ENCODE data around the gene THRSP.

The THRSP gene

GRCh38 chr11:78094250-78094649 is 30.6 kb downstream of the THRSP start:
- ChIA-PET POLR2A (no interaction called here), CTCF (interaction anchor here (0.6 kb wide), 1 partner anchor 97 kb away, joined by 3 read pairs; no protein-coding TSS in a partner anchor)
- DNase-seq (ENCODE audit: extremely low spot score) = no peak
- no peak for TF ChIP-seq ARNT (IDR thresholded peaks at IDR 0.05)
- no peak for TF ChIP-seq FOXK2 (IDR thresholded peaks at IDR 0.05)

DNA sequence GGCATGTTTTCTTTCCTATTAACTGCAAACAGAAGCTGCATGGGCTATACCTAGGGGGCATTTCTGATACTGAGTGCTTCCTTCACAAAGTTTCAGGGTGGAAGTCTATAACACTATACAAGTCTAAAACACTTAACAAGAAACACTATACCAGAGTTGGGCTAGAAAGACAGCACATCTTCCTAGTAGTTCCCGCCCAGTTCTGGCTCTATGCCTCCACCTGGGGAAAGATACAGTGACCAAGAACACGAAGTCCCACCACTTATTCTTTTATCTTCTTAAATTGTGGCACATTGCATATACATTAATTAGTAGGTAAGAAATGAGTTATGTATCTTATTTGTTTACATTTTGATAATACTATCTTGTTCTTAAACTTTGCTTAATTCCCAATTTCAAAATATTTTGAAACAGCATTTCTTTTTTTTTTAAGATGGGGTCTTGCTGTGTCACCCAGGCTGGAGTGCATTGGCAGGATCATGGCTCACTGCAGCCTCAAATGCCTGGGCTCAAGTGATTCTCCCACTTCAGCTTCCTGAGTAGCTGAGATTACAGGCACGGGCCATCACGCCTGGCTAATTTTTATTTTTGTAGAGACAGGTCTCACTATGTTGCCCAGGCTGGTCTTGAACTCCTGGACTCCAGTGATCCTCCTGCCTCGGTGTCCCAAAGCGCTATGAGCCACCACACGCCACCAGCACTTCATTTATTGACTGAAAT is 34.2 kb downstream of the THRSP start:
- DNase-seq (ENCODE audit: extremely low spot score) = no peak
- ChIA-PET CTCF (no interaction called here), POLR2A (no interaction called here)
- TF ChIP-seq SP1 (IDR thresholded peaks at IDR 0.05) = no peak

GRCh38 chr11:78099666-78100065 is 36.0 kb downstream of the THRSP start:
- no peak for DNase-seq (ENCODE audit: extremely low spot score)
- no peak for TF ChIP-seq ZNF384 (IDR thresholded peaks at IDR 0.05)
- no peak for TF ChIP-seq L3MBTL2 (conservative IDR thresholded peaks at IDR 0.05)
- TF ChIP-seq FOXA1 (IDR thresholded peaks at IDR 0.05) = no peak
- TF ChIP-seq BHLHE40 (IDR thresholded peaks at IDR 0.05; ENCODE audit: borderline replicate concordance) = no peak
- TF ChIP-seq FOXM1 (IDR thresholded peaks at IDR 0.05; ENCODE audit: borderline replicate concordance) = no peak
- TF ChIP-seq TARDBP (IDR thresholded peaks at IDR 0.05) = no peak
- no peak for TF ChIP-seq HDGF (IDR thresholded peaks at IDR 0.05; ENCODE audit: borderline replicate concordance)
- no peak for TF ChIP-seq CTBP1 (IDR thresholded peaks at IDR 0.05; ENCODE audit: borderline replicate concordance)
- TF ChIP-seq SUZ12 (IDR thresholded peaks at IDR 0.05) = no peak
- ChIA-PET POLR2A (no interaction called here), CTCF (no interaction called here)

GRCh38 chr11:78100261-78100660 is 36.6 kb downstream of the THRSP start:
- no peak for DNase-seq (ENCODE audit: extremely low spot score)
- ChIA-PET CTCF (no interaction called here), POLR2A (no interaction called here)
- no peak for TF ChIP-seq FOXA1 (IDR thresholded peaks at IDR 0.05)
- TF ChIP-seq ZNF384 (IDR thresholded peaks at IDR 0.05) = no peak
- TF ChIP-seq TARDBP (IDR thresholded peaks at IDR 0.05) = no peak
- TF ChIP-seq HDGF (IDR thresholded peaks at IDR 0.05; ENCODE audit: borderline replicate concordance) = no peak
- no peak for TF ChIP-seq CTBP1 (IDR thresholded peaks at IDR 0.05; ENCODE audit: borderline replicate concordance)
- TF ChIP-seq SP1 (IDR thresholded peaks at IDR 0.05) = no peak
- TF ChIP-seq, protein P1, sequence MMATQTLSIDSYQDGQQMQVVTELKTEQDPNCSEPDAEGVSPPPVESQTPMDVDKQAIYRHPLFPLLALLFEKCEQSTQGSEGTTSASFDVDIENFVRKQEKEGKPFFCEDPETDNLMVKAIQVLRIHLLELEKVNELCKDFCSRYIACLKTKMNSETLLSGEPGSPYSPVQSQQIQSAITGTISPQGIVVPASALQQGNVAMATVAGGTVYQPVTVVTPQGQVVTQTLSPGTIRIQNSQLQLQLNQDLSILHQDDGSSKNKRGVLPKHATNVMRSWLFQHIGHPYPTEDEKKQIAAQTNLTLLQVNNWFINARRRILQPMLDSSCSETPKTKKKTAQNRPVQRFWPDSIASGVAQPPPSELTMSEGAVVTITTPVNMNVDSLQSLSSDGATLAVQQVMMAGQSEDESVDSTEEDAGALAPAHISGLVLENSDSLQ (IDR thresholded peaks at IDR 0.05) = no peak

DNA sequence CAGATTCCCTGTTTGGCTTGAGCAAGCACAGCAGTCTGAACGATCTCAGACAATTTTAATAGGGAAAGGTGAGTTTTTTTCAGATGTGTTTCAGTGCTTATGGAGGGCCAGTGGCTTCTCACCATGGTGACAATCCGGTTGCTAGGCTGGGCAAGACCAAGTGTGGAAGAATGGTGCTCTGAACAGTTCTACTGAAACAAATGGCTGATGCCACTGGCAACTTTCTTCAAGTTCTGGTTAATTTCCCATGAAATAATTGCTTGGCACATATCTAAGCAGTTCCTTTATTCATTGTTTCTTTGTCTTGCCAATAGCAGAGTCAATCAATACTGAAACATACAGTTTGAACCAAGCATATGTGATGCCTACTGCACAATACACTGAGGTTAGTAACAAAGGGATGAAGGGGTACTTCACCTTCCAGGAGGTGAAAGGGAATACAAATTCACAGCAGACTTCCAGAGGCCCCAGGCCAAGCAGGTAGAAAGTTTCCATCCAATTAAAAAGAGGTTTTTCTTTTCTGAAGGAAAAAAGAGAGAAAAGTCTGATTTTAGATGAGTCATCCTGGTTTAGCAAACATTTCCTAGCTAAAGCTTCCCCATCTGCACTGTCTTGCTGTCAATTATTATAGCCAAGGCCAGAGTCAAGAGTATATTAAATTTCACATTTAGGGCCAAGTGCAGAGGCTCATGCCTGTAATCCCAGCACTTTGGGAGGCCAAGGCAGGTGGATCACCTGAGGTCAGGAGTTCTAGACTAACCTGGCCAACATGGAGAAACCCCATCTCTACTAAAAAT is 37.2 kb downstream of the THRSP start:
- ChIA-PET CTCF (interaction anchor here (0.6 kb wide), 1 partner anchor 137 kb away, joined by 3 read pairs; no protein-coding TSS in a partner anchor), POLR2A (no interaction called here)
- DNase-seq (ENCODE audit: extremely low spot score) = no peak
- TF ChIP-seq ELF4 (IDR thresholded peaks at IDR 0.05) = no peak

DNA sequence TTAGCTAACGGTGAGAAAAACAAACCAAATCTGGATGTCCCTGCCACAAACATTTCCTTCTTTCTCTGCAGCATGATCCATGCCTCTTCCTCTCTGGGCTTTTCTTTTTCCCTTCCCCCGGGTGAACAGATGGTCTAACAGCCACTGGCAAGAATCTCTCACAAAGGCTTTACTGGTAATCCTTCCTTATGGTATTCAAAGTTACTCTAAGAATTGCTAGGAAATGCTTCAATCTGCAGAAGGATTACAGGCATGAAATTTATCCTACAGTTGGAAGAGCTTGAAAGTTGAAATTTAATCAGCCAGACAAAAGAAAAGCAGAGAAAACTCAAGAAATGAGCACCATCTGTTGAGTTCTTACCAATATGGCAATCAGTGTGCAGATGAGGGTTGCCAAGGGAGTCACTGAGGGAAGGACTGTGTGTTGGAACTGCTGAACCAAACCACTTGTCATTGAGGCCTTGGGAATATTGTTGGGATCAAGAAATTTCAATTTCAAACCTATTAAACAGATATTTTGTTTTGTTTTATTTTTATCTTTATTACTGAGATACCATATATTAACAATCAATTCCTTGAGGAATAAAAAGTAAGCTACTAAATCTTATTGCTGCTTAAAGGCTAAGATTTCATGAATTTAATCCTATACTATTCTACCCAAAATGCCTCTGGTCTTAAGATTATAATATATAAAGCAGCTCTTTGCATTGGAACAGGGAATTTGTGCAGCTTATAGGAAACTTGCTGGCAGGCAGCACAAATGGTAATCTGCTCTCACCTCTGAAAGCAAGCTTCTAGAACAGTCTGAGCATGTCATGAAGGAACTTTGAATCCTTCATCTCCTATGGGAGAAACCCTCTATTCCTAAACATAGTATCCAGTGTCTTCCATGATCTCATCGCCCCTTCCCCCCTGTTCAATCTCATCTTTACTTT is 45.7 kb downstream of the THRSP start:
- CTCF ChIA-PET = interaction anchor here (0.6 kb wide), 1 partner anchor 205 kb away, joined by 3 read pairs; no protein-coding TSS in a partner anchor

GRCh38 chr11:78110351-78110750 is 46.7 kb downstream of the THRSP start:
- ChIA-PET CTCF (no interaction called here), POLR2A (no interaction called here)
- TF ChIP-seq, protein P1 (IDR thresholded peaks at IDR 0.05) = no peak
- TF ChIP-seq LEF1 (IDR thresholded peaks at IDR 0.05; ENCODE audit: borderline replicate concordance) = no peak
- TF ChIP-seq NFRKB (IDR thresholded peaks at IDR 0.05) = no peak
- TF ChIP-seq CTBP1 (IDR thresholded peaks at IDR 0.05; ENCODE audit: borderline replicate concordance) = no peak
- no peak for DNase-seq (ENCODE audit: extremely low spot score)

More for the DNA sequence above, 45.7 kb downstream of the THRSP start:
- TF ChIP-seq SUZ12 (IDR thresholded peaks at IDR 0.05) (no peak), ZNF384 (IDR thresholded peaks at IDR 0.05) (no peak), ELF4 (IDR thresholded peaks at IDR 0.05) (no peak), TARDBP (IDR thresholded peaks at IDR 0.05) (no peak), ARNT (IDR thresholded peaks at IDR 0.05) (no peak), HDGF (IDR thresholded peaks at IDR 0.05; ENCODE audit: borderline replicate concordance) (no peak)
- DNase-seq (ENCODE audit: extremely low spot score) = no peak
- POLR2A ChIA-PET = no interaction called here

All from HEK293T (cell line).